GM19467 (cell line): ENCODE data around the gene PER1.
"Not testable (repeated sequence)": the region's sequence is repeated elsewhere in the genome, so short reads cannot be mapped to it uniquely, and the experiment has no call there.

Experiments
- ATAC-seq: cut with Tn5 transposase; IDR thresholded peaks from one replicate; pipeline ENCODE4 v1.9.1; 2021; ENCODE audit warnings: mild to moderate bottlenecking, moderate library complexity; ENCODE audit not compliant: unreplicated experiment

PER1 gene

GRCh38 chr17:8152112-8152775 lies at the start of gene PER1:
PER1 (minus strand) TSS chr17:8152404; CDS start chr17:8150706, 1,698 bp downstream.
- no peak for ATAC-seq

- peak; percentile 28 for ATAC-seq
These were observed 40.0 kb upstream of the PER1 start for GRCh38 chr17:8192070-8192815.

GRCh38 chr17:8190506-8190905 lies 38.3 kb upstream of the PER1 start:
- ATAC-seq = no peak

GRCh38 chr17:8189711-8190477 lies 37.7 kb upstream of the PER1 start, which contains the start of gene BORCS6:
BORCS6 (minus strand) TSS chr17:8190180; CDS start chr17:8190140, 40 bp downstream.
- ATAC-seq = peak; percentile 47

- ATAC-seq = no peak
These were observed 37.0 kb upstream of the PER1 start for GRCh38 chr17:8189041-8189710.

- ATAC-seq = no peak
These were observed 36.1 kb upstream of the PER1 start for GRCh38 chr17:8188263-8188839.

GRCh38 chr17:8187517-8188262 lies 35.5 kb upstream of the PER1 start:
- peak; percentile 20 for ATAC-seq

- ATAC-seq = peak; percentile 24
These were observed 34.7 kb upstream of the PER1 start for GRCh38 chr17:8186787-8187516.

GRCh38 chr17:8186446-8186786 lies 34.2 kb upstream of the PER1 start:
- no peak for ATAC-seq

GRCh38 chr17:8185582-8186445 lies 33.6 kb upstream of the PER1 start:
- ATAC-seq = no peak

- no peak for ATAC-seq
These were observed 25.0 kb upstream of the PER1 start for GRCh38 chr17:8176998-8177731.

- ATAC-seq = no peak
These were observed 24.2 kb upstream of the PER1 start, which contains the start of gene TMEM107 for GRCh38 chr17:8176197-8176940. TMEM107 (minus strand) TSS chr17:8176380; CDS start chr17:8176286, 94 bp downstream.

GRCh38 chr17:8175795-8176196 lies 23.6 kb upstream of the PER1 start:
- ATAC-seq = no peak

GRCh38 chr17:8173871-8174322 lies 21.7 kb upstream of the PER1 start:
- no peak for ATAC-seq

GRCh38 chr17:8173056-8173870 lies 21.1 kb upstream of the PER1 start:
- peak; percentile 64 for ATAC-seq

GRCh38 chr17:8170186-8170585 lies 18.0 kb upstream of the PER1 start:
- not testable (repeated sequence) for ATAC-seq
